Thymus (tissue), 11 donors: ENCODE measurements around the gene GNPAT. TPM values are rescaled to one million over a fixed set of nuclear protein-coding genes. Genes with fewer than 3 reads are reported as not detected.
A peak's percentile ranks its signal among the peaks of the same experiment; 100 is the strongest.

Experiments
- DNase-seq, 9 donors: peaks; one replicate each; pipeline ENCODE4 v3.0.0-alpha.2; 2013; ENCODE audit warnings: low spot score in 9 of 9, low read depth in 6 of 9, missing footprints in 1 of 9
- H3K27ac ChIP-seq, 2 donors: one replicate each; pipeline ENCODE4 v1.5.1; 2013; ENCODE audit warnings: control low read depth in 1 of 2, low read depth in 1 of 2, low read length in 1 of 2, mild to moderate bottlenecking in 1 of 2, moderate library complexity in 1 of 2
- H3K27me3 ChIP-seq, 2 donors: one replicate each; pipeline ENCODE4 v1.5.1; 2013; ENCODE audit warnings: low read length in 1 of 2; ENCODE audit not compliant: control insufficient read depth in 2 of 2, insufficient read depth in 1 of 2
- H3K36me3 ChIP-seq, 2 donors: one replicate each; pipeline ENCODE4 v1.5.1; 2013; ENCODE audit warnings: low read length in 1 of 2, mild to moderate bottlenecking in 1 of 2, moderate library complexity in 1 of 2; ENCODE audit not compliant: control insufficient read depth in 2 of 2, insufficient read depth in 2 of 2
- H3K4me1 ChIP-seq, 2 donors: one replicate each; pipeline ENCODE4 v1.5.1; 2013; ENCODE audit warnings: low read length in 2 of 2; ENCODE audit not compliant: control insufficient read depth in 2 of 2, insufficient read depth in 2 of 2
- H3K4me3 ChIP-seq, 2 donors: one replicate each; pipeline ENCODE4 v1.5.1; 2013; ENCODE audit warnings: low read length in 2 of 2, control low read depth in 1 of 2, mild to moderate bottlenecking in 1 of 2
- H3K9me3 ChIP-seq, 2 donors: one replicate each; pipeline ENCODE4 v1.5.1; 2013; ENCODE audit warnings: low read length in 1 of 2, mild to moderate bottlenecking in 1 of 2; ENCODE audit not compliant: control insufficient read depth in 2 of 2, insufficient read depth in 1 of 2
- WGBS: extraction: QIAGEN DNeasy Blood & Tissue Kit; methylation state at CpG from one replicate; pipeline ENCODE4 v1.1.7; 2013; 5-methylcytosine and 5-hydroxymethylcytosine counted together
- polyA plus RNA-seq: library from polyadenylated mRNA; stranded (reverse); fragments of 200-250 nt; gene quantifications from one replicate; pipeline ENCODE4 v1.2.3, GENCODE V29; 2013
- total RNA-seq: library from RNA; stranded (reverse); fragments of 120-200 nt; gene quantifications from one replicate; pipeline ENCODE4 v1.2.4, GENCODE V29; 2013
- donor health status: healthy.

Gene GNPAT
- total and polyA plus RNA-seq, 2 donors: 45.9 to 54.3 TPM

DNA sequence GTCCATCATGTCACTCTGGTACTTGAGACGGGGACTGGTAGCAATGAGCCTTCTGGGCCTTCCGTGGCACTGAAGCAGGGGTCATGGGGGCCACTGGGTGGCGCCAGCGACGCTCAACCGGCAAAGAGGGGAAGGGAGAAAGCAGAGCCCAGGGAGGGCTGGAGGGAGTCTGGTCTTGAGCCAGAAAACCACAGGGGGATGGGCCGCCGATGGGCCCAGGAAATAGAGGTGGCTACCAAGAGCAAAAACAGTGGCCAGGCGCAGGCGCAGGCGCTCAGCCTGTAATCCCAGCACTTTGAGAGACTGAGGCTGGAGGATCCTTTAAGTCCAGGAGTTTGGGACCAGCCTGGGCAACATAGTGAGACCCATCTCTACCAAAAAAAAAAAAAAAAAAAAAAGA, 74.9 kb downstream of the GNPAT start:
- Histone ChIP-seq H3K9me3 (no peaks in the 10 kb centered on the region), H3K4me1 (no peaks in the 10 kb centered on the region), H3K27ac (no peak overlapping the region), H3K4me3 (no peak overlapping the region), H3K27me3 (no peaks in the 10 kb centered on the region), H3K36me3 (no peaks in the 10 kb centered on the region)
- DNase-seq: peak in 4 of 9 donors; percentile 14 to 48 (median 30)
- WGBS: 45% methylated on average over 11 of the region's 11 CpGs

DNA sequence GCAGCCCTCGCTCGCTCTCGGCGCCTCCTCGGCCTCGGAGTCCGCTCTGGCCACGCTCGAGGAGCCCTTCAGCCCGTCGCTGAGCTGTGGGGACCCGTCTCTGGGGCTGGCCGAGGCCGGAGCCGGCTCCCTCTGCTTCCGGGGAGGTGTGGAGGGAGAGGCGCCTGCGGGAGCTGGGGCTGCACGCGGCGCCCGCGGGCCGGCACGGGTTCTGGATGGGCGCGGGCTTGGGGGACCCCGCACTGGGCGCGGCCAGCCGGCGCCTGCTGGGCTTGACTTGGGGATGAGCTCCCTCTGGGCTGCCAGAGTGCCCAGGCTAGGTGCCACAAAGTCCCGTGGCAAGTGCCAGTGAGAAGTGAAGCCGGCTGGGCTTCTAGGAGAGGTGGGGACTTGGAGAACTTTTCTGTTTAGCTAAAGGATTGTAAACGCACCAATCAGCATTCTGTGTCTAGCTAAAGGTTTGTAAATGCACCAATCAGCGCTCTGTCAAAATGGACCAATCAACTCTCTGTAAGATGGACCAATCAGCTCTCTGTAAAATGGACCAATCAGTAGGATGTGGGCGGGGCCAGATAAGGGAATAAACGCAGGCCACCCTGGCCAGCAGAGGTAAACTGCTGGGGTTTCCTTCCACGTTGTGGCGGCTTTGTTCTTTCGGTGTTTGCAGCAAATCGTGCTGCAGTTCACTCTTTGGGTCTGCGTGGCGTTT, 76.4 kb downstream of the GNPAT start:
- no peak overlapping the region for H3K27ac ChIP-seq
- WGBS: 98% methylated on average over 44 of the region's 44 CpGs
- no peak overlapping the region for H3K4me3 ChIP-seq
- no peak for DNase-seq
- H3K27me3 ChIP-seq: no peaks in the 10 kb centered on the region
- no peaks in the 10 kb centered on the region for H3K4me1 ChIP-seq
- H3K36me3 ChIP-seq: no peaks in the 10 kb centered on the region
- H3K9me3 ChIP-seq: no peaks in the 10 kb centered on the region

DNA sequence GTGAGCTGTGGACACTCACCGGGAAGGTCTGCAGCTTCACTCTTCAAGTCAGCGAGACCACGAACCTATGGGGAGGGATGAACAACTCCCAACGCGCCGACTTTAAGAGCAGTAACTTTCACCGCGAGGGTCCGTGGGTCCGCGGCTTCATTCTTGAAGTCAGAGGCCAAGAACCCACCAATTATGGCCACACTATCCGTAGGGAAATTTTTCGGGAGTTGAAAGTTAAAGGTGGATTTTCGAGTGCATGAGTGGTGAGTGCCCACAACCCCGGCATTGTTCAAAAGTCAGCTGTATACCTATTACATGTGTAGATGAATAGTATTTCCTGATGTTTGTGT, 77.0 kb downstream of the GNPAT start:
- Histone ChIP-seq H3K4me3 (no peak overlapping the region), H3K27me3 (no peaks in the 10 kb centered on the region), H3K9me3 (no peaks in the 10 kb centered on the region), H3K36me3 (no peaks in the 10 kb centered on the region), H3K4me1 (no peaks in the 10 kb centered on the region), H3K27ac (no peak overlapping the region)
- no peak for DNase-seq
- WGBS: 98% methylated on average over 15 of the region's 15 CpGs

DNA sequence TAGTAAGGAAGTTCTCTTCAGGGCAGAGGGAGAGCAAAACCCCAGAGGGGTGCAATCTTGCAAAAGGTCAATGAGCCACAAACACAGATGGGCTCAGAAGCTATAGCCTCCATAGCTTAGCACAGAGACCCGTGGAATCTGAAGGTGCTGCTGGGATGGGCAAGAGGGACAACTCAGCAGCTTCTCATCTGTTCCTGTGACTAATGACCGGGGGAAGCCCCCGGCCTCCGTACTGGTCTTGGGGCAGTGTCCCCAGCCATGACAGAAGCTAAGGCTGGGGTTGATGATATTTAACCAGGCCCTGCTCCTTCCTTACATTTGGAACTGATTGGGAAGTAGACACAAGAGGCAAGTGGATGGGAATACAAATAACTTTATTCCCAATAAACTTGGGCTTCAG, 77.6 kb downstream of the GNPAT start:
- H3K27ac ChIP-seq: no peak overlapping the region
- no peaks in the 10 kb centered on the region for H3K9me3 ChIP-seq
- no peaks in the 10 kb centered on the region for H3K36me3 ChIP-seq
- no peak overlapping the region for H3K4me3 ChIP-seq
- WGBS: 97% methylated on average over 4 of the region's 4 CpGs
- no peak for DNase-seq
- H3K4me1 ChIP-seq: no peaks in the 10 kb centered on the region
- no peaks in the 10 kb centered on the region for H3K27me3 ChIP-seq

DNA sequence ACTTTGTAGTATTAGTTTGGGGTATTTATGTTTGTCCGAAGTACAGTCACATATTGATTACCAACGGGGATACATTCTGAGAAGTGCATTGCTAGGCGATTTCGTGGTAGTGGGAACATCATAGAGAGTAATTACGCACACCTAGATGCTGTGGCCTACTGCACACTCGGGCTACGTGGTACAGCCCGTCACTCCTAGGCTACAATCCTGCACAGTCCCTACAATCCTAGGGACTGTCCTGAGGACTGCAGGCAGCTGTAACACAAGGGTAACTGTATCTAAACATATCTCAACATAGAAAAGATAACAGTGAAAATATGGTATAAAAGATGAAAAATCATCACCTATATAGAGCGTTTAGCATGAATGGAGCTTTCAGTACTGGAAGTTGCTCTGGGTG, 78.1 kb downstream of the GNPAT start:
- no peaks in the 10 kb centered on the region for H3K9me3 ChIP-seq
- 98% methylated on average over 9 of the region's 9 CpGs for WGBS
- no peak overlapping the region for H3K4me3 ChIP-seq
- no peaks in the 10 kb centered on the region for H3K27me3 ChIP-seq
- H3K36me3 ChIP-seq: no peaks in the 10 kb centered on the region
- DNase-seq: no peak
- no peak overlapping the region for H3K27ac ChIP-seq
- H3K4me1 ChIP-seq: no peaks in the 10 kb centered on the region

DNA sequence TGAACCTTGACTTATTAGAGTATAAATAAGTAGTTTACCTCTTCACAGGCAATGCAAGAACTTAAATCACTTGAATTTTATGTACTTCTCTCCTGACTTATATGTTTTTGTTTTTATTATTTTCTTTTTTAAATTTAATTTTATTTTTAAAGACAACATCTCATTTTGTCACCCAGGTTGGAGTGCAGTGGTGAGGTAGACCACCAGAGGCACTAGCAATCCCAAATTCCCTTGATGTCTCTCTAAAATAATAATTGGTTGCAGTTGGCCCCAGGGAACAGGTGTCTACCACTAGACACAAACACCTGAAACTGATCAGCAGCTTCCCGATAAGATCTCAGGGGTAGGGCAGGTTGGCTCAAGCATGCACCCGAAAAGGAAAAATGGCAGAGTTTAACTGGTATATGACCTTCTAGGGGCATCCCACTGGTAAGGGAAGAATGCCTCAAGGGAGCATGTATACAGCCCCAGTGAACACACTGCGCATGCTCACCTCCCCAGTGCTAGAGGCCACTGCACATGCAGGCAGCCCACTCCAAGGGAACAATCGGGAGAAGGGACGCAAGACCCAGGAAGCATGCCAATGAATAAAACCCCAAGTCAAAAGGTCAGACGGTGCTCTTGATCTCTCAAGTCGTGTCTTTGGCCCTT, 82.0 kb downstream of the GNPAT start:
- no peaks in the 10 kb centered on the region for H3K36me3 ChIP-seq
- H3K4me3 ChIP-seq: no peak overlapping the region
- H3K27ac ChIP-seq: no peak overlapping the region
- no peaks in the 10 kb centered on the region for H3K27me3 ChIP-seq
- H3K4me1 ChIP-seq: no peaks in the 10 kb centered on the region
- WGBS: 88% methylated on average over 7 of the region's 7 CpGs
- DNase-seq: no peak
- H3K9me3 ChIP-seq: no peaks in the 10 kb centered on the region

DNA sequence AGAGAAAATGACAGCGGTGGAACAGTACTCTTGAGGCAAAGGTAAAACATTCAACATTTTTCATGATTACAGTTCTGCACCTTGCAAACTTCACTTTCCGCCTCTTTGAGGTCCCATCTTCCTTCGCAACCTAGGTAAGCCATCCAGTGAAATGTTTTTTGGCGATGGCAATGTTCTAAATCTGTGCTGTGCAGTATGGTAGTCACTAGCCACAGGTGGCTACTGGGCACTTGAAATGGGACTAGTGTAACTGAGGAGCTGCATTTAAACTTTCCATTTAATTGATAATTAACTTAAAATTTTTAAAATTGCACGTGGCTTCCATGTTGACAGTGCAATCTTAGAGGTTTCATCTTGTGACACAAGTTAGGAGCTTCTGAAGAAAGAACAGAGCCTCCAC, 83.6 kb downstream of the GNPAT start:
- WGBS: 90% methylated on average over 5 of the region's 5 CpGs
- DNase-seq: no peak
- Histone ChIP-seq H3K4me1 (no peaks in the 10 kb centered on the region), H3K4me3 (no peak overlapping the region), H3K27me3 (no peaks in the 10 kb centered on the region), H3K27ac (no peak overlapping the region), H3K9me3 (no peaks in the 10 kb centered on the region), H3K36me3 (no peaks in the 10 kb centered on the region)

DNA sequence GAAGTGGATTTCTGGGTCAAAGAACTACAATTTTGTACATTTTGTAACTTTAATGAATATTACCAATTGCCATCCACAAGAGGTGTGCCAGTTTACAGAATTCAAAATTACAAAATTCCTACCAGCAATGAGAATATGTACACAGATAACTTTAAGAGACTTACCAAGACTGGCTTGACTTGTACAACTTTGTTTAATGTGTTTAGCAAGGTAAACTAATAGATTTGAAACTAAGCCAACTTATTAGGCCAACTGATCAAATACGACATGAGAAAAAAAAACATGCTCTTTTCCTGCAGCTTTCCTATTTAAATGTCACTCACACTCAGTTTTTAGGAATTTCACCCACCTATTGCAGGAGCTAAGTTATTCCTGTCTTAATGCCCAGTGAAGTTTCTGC, 85.2 kb downstream of the GNPAT start:
- H3K4me1 ChIP-seq: no peaks in the 10 kb centered on the region
- WGBS: 95% methylated on average over 1 of the region's 1 CpG

More for the DNA sequence above, 85.2 kb downstream of the GNPAT start:
- DNase-seq: no peak
- no peak overlapping the region for H3K4me3 ChIP-seq
- no peaks in the 10 kb centered on the region for H3K36me3 ChIP-seq
- no peak overlapping the region for H3K27ac ChIP-seq
- no peaks in the 10 kb centered on the region for H3K27me3 ChIP-seq
- no peaks in the 10 kb centered on the region for H3K9me3 ChIP-seq
